PC-3 (cell line): ENCODE data around the gene MPI.

Experiments
- EZH2 ChIP-seq: fragments of 300-600 bp; sonication (generic); IDR thresholded peaks from one replicate; pipeline ENCODE4 v1.6.1; 2017; ENCODE audit warnings: antibody characterized with exemption, mild to moderate bottlenecking, low read length; ENCODE audit not compliant: unreplicated experiment
- EZH2phosphoT487 ChIP-seq: fragments of 300-600 bp; sonication (generic); IDR thresholded peaks from 2 replicates; pipeline ENCODE4 v1.6.1; 2018; ENCODE audit warnings: mild to moderate bottlenecking, antibody characterized with exemption, low read length, borderline replicate concordance
- TF ChIP-seq, protein P1 (sequence below): fragments of 300-600 bp; sonication (generic); conservative IDR thresholded peaks from 2 replicates; pipeline ENCODE4 v1.5.1; 2017; ENCODE audit warnings: antibody characterized with exemption, low read depth, mild to moderate bottlenecking, low read length

DNA sequence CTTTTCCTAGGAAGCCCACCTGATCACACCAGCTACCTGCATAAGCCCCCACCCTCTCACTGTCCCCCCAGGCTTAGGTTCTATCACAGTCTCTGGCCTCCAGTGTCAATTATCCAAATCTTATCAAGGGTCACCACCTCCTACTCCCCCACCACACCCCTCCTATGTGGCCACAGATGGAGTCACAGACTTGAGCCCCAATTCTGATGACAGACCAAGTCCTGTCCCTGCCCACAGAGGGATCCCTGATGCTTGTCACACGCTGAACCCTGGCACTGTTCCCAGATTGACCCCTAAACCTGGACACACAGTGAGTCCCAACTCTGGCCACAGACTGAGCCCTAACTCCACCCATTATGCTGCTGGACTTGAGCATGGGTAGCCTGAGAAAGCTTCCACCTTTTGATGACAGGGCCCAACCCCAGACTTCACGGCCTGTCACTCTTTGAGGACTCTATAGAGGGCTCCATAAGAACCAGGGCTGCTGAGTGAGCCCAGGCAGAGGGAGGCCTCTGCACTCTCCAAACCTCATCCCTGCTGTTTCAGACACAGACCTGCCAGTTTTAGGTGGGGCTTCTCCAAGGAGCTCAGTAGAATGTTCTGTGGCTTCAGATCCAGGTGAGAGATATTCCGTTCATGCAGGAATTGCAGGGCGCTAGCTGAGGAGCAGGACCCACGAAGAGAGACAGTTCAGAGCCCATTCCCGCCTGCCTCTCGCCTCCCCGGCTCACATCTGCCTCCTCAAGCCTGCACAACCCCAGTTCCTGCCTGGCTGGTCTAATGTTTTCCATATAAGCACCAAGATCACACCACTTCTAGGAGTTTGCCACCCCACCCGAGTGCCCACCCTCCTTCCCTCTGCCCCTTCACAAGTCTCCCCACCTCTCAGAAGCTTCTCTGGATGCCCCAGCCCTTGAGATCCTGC, 48.7 kb upstream of the MPI start:
- TF ChIP-seq, protein P1, sequence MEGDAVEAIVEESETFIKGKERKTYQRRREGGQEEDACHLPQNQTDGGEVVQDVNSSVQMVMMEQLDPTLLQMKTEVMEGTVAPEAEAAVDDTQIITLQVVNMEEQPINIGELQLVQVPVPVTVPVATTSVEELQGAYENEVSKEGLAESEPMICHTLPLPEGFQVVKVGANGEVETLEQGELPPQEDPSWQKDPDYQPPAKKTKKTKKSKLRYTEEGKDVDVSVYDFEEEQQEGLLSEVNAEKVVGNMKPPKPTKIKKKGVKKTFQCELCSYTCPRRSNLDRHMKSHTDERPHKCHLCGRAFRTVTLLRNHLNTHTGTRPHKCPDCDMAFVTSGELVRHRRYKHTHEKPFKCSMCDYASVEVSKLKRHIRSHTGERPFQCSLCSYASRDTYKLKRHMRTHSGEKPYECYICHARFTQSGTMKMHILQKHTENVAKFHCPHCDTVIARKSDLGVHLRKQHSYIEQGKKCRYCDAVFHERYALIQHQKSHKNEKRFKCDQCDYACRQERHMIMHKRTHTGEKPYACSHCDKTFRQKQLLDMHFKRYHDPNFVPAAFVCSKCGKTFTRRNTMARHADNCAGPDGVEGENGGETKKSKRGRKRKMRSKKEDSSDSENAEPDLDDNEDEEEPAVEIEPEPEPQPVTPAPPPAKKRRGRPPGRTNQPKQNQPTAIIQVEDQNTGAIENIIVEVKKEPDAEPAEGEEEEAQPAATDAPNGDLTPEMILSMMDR, result no peak
- TF ChIP-seq EZH2phosphoT487, result no peak
- no peak for TF ChIP-seq EZH2
